Measurements from ENCODE around the gene SUSD3.

GRCh38 chr9:93100276-93100636, 41.8 kb downstream of the SUSD3 start:
- TF ChIP-seq CTCF (conservative IDR thresholded peaks at IDR 0.05) (no peak), ZFX (IDR thresholded peaks at IDR 0.05) (no peak)
